GM21360 (cell line): ENCODE results near the gene PCYT1A.
"Not testable (repeated sequence)": the region's sequence is repeated elsewhere in the genome, so short reads cannot be mapped to it uniquely, and the experiment has no call there.

ENCODE experiments used
- ATAC-seq: cut with Tn5 transposase; IDR thresholded peaks from one replicate; pipeline ENCODE4 v1.9.1; 2021; ENCODE audit warnings: mild to moderate bottlenecking, moderate library complexity; ENCODE audit not compliant: unreplicated experiment

PCYT1A gene

DNA sequence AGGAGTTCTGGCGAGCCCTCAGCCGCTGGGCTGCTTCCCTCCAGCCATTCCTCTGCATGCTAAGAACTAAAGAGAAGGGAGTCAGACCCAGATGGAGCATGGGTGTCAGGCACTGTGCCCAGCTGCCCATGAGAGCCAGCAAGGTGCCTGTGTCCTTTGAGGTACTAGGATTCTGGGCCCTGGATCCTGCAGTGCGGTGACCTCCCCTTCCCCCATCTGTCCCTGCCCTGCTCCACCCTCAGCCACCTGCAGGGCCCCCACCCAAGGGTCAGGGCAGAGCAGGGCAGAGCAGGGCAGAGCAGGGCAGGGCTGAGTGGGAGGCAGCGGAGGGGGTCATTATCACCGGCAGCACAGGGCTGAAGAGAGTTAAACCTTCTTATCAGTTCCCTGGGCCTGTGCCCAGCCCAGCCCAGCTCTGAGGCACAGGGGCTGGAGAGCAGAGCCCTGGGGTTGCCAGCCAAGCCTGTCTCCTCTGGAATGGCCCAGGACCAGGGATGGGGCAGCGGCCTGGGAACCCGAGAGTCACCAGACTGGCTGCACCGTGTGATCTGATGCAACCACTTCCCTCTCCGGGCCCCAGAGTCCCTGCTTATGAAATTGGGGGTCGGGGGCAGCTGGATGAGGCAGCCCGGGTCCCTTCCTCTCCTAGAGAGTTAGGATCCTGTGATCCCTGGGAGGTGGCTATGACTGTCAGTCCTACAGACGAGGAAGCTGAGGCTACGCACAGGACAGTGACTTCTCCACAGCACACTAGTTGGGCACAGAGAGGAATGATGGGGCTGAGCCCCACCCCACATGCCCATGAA, 93.6 kb downstream of the PCYT1A start:
- ATAC-seq = no peak

DNA sequence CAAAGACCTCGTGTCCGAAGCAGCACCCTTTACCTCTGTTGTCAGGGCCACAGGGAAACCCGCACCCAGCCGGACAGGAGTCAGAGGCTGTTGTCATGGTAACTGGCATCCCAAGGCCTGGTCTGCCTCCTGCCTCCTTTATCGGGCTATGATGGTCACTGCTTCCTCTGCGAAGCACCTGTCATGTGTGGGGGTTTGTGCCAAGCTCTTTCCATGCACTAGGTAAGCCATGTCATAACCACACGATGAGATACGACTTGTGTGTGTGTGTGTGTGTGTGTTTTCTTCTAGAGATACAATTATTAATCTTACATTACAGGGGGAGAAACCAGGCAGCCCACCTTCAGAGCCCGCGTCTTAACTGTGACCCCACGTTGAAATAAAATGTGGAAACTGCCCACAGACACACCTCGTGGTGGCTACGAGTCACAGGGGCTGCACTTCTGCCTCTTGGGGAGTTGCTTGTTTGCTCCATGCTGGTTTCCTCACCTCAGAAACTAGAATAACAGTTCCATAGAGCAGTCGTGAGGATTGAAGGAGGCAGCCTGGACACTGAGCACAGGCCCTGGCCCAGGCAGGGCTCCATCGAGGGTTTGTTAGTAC, 94.3 kb downstream of the PCYT1A start:
- ATAC-seq = no peak

DNA sequence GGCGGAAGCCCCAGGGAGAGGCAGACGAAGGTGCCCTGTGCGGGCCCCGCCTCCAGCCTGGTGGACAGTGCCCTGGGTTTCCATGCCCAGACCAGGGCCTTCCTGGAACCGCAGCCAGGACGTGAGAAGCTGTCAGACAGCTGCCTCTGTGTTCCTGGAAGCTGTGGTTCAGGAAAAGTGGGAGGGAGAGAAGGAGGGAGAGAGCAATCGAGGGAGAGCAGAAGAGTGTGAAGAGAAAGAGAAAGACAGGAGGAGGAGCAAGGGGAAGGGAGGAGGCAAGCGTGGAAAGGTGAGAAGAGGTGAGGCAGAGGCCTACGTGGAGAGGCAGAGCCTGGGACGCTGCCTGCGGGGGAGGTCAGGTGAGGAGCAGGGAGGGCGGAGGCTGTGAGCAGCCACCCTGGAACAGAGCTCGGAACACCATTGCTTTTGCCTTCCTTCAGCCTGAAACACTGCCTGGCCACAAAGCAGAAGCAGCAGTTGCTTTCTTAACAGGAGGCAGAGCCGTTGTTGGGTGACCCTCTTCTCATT, 94.9 kb downstream of the PCYT1A start:
- ATAC-seq = peak; percentile 13

DNA sequence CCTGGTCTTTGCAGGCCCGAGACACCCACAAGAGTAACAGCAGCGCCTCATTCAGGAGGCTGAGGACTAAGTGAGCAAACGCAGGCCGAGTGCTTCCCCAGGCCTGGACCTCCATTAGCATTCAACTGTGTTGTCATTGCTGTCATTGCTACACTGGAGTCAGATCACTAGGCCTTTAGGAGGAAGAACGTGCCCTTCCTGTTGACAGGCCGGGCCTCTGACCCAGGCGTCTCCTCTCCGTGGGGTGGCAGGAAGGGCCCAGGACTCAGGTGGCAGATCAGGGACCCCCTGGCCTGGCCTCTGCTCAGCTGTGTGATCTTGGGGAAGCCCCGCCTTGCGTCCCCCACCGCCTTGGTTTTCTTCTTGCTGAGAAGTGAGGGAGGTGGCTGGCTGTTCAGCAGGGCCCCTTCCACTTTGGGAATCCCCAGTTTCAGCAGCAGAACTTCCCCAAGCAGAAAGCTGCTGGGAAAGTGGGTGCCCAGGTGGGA, 95.4 kb downstream of the PCYT1A start:
- ATAC-seq = peak; percentile 40

DNA sequence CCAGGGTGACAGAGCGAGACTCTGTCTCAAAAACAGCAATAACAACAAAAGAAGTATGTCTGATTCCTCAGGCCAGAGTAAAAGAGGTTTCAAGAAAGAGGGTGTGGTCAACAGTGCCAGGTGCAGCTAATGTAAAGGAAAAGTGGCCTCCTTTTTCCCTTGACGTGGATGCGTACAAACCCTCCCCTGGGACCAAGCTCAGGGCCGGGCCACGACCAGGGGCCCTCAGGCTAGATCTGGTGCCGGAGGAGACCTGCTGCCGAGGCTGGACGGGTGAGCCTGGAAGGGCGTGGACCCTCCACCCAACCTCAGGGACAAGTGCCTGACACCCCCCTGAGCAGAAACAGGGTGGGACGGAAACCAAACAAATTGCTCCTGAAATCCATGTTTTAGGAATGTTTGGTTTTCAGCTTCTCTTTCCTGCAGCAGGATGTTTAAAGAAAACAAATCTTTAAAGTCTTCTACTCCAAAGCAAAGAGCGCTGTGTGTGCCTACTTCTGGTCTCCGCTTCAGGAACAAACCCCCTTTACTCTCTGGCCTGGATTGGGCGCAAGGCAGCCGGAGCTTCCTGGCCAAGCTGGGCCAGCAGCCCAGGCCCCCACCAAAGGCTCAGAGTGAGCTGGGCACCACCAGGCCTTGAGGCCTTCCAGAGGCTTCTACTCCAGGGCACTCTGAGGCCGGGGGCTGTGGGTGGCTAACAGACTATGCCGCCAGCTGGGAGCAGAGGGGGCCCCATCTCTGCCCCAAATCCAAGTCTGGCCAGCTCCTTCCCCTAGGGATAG, 97.8 kb downstream of the PCYT1A start:
- ATAC-seq = no peak

DNA sequence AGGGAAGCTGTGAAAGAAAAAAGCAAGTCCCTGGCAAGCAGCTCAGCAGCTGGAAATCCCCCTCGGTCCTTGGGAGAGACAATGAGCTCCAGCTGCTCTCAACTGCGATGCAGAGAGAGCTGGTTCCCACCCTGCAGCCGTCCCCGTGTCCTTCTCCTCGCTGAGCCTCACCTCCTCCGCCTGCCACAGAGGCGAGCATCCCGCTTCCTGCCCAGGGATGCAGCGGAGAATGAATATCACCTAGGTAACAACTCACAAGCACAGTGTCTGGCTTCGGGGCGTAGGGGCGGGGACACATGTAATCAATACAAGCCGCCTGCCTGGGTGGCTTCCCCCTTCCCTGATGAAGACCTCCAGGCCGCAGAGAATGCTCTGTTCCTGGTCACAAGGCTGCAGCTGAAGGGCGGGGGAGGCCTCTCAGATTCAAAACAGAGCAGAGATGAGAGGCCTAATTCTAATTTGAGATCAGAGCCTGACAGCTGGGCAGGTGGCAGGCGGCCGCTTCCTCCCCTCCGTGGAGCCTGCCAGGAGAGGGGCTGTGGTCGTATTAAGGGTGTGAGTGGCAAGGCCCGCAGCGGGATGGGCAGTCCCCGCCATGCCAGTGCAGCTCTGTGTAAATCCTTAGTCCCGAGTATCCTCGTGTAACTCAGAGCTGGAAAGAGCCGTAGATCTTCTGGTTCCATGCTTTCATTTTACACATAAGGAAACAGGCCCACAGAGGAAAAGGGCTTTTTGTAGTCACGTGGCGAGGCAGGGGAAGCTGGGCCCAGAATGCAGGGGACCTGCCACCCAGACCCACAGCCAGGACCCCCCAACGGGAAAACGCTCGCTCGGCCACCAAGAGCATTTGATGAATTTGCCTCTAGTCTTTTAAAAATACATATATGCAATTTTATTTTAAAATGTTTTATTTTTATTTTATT, 100.6 kb downstream of the PCYT1A start:
- peak; percentile 46 for ATAC-seq

DNA sequence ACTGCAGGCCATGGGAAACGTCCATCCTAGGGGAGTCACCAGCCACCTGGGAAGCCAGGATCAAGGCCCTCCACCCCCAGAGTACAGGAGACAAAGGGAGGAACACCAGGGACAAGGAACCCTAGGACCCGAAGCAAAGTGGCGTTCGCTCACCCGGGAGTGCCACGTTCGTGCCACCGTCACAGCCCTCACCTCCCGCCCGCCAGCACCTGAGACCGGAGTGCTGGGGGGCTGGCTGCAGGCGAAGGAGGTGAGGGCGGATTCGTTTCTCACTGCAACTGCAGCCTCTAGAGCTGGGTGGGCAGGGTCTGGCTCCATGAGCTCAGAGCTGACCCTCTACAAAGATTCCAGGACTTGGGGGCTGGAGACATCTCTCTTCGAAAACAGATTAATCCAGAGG, 102.6 kb downstream of the PCYT1A start:
- ATAC-seq = no peak

DNA sequence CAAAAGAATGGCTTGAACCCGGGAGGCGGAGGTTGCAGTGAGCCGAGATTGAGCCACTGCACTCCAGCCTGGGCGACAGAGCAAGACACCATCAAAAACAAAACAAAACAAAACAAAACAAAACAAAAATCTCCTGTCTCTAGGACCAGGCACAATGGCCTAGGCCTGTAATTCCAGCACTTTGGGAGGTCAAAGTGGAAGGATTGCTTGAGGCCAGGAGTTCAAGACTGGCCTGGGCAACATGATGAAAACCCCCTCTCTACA, 103.4 kb downstream of the PCYT1A start:
- ATAC-seq = not testable (repeated sequence)

DNA sequence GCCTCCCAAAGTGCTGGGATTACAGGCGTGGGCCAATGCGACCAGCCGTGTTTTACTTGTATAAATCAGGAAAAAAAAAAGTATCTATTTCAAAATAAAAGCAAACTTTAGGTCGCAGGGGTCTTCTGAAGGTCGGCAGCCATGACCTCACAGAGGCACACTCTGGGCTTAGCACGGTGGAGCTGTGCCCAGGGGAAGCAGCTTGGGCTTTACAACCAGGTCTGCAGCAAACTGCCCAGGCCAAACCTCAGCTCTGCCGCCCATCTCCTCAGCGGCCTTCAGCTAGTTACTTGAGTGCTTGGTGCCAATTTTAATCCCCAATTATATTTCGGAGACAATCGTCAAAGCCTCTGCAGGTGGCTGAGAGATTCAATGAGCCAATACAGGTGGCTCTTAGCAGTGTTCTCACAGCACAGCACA, 106.4 kb downstream of the PCYT1A start:
- ATAC-seq = no peak

DNA sequence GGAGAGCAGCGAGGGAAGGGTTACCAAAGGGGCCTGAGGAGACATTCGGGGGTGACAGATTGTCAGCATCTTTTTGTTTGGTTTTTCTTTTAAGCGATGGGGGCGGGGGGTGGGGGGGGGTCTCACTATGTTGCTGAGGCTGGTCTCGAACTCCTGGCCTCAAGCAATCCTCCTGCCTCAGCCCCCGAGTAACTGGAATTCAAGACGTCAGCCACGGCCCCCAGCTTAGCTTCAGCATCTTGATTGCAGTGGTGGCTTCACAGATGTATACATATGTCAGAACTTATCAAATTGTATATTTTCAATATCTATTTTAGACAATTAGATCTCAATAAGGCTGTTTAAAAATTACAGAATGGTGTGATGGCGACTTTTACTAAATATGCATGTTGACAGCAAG, 107.2 kb downstream of the PCYT1A start:
- no peak for ATAC-seq
